Activated B cell treated with CpG ODN at 0.5 μM for 24 hours (primary cell): ENCODE measurements around the gene VPS37B. TPM values are rescaled to one million over a fixed set of nuclear protein-coding genes. Genes with fewer than 3 reads are reported as not detected.
A peak's percentile ranks its signal among the peaks of the same experiment; 100 is the strongest.
"Not testable (repeated sequence)": the region's sequence is repeated elsewhere in the genome, so short reads cannot be mapped to it uniquely, and the experiment has no call there.

ENCODE experiments used
- ATAC-seq: fragments of 200-7000 bp; cut with Tn5 transposase; one replicate; pipeline ENCODE4 v1.10.0; 2021; ENCODE audit warnings: low read depth, mild to moderate bottlenecking, moderate library complexity
- CTCF ChIA-PET: fragments of 350-600 bp; sonication (Branson Sonifier 250); formaldehyde crosslinking; loops from one replicate; lab custom pipeline; 2021; ENCODE audit warnings: antibody characterized with exemption; lab: Charles Lee
- POLR2A ChIA-PET: fragments of 350-600 bp; sonication (Branson Sonifier 250); formaldehyde crosslinking; loops from one replicate; lab custom pipeline; 2021; ENCODE audit warnings: antibody characterized with exemption; lab: Charles Lee
- DNase-seq: peaks from one replicate; pipeline ENCODE4 v3.0.0; 2022
- H3K27ac Mint-ChIP-seq: one replicate; pipeline ENCODE4 v1.8.0; 2020; ENCODE audit warnings: mixed read lengths
- H3K27me3 Mint-ChIP-seq: one replicate; pipeline ENCODE4 v1.8.0; 2021; ENCODE audit warnings: mixed read lengths
- H3K36me3 Mint-ChIP-seq: one replicate; pipeline ENCODE4 v1.8.0; 2021; ENCODE audit warnings: low read depth, mixed read lengths
- H3K4me1 Mint-ChIP-seq: one replicate; pipeline ENCODE4 v1.8.0; 2021; ENCODE audit warnings: mixed read lengths
- H3K4me3 Mint-ChIP-seq: one replicate; pipeline ENCODE4 v1.8.0; 2020; ENCODE audit warnings: mild to moderate bottlenecking, mixed read lengths
- H3K9me3 Mint-ChIP-seq: one replicate; pipeline ENCODE4 v1.8.0; 2020; ENCODE audit warnings: mixed read lengths
- intact Hi-C: fragments of 100-400 bp; cut with micrococcal nuclease; formaldehyde crosslinking; loops from one replicate; pipeline ENCODE4 v1.15.1; 2024
- total RNA-seq: library from RNA; stranded (reverse); gene quantifications from 2 replicates; pipeline ENCODE4 v1.2.3, GENCODE V29; 2022
- TF ChIP-seq, protein P1 (sequence below): fragments of 200-600 bp; IDR thresholded peaks from one replicate; pipeline ENCODE4 v1.8.0; 2022; ENCODE audit warnings: antibody characterized with exemption, mild to moderate bottlenecking

VPS37B gene, protein sequence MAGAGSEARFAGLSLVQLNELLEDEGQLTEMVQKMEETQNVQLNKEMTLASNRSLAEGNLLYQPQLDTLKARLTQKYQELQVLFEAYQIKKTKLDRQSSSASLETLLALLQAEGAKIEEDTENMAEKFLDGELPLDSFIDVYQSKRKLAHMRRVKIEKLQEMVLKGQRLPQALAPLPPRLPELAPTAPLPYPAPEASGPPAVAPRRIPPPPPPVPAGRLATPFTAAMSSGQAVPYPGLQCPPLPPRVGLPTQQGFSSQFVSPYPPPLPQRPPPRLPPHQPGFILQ
- total RNA-seq = 51.4 and 54.1 TPM in 2 replicates

- Mint-ChIP-seq H3K4me3 (peak within 1 kb of the TSS; percentile 97), H3K4me1 (peaks cover 96% of the 10 kb centered on the region), H3K9me3 (no peaks in the 10 kb centered on the region), H3K27ac (peak within 1 kb of the TSS; percentile 92), H3K36me3 (peaks cover 27% of the 10 kb centered on the region), H3K27me3 (no peaks in the 10 kb centered on the region)
- ATAC-seq (peak; percentile 40), DNase-seq (peak; percentile 87)
- ChIA-PET POLR2A (interaction anchor here (0.8 to 6.7 kb wide), 7 partner anchors 8 to 337 kb away, joined by 3 to 99 read pairs (median 7); partner anchors contain the start of genes MPHOSPH9 and MTRFR), CTCF (interaction anchor here (1.1 to 3.9 kb wide), 5 partner anchors 8 to 50 kb away, joined by 3 to 17 read pairs (median 5); no protein-coding TSS in a partner anchor)
- intact Hi-C loops = loop anchor here (1.0 to 10.0 kb wide), 5 partner anchors 9 to 491 kb away; no protein-coding TSS in a partner anchor
- TF ChIP-seq, protein P1, sequence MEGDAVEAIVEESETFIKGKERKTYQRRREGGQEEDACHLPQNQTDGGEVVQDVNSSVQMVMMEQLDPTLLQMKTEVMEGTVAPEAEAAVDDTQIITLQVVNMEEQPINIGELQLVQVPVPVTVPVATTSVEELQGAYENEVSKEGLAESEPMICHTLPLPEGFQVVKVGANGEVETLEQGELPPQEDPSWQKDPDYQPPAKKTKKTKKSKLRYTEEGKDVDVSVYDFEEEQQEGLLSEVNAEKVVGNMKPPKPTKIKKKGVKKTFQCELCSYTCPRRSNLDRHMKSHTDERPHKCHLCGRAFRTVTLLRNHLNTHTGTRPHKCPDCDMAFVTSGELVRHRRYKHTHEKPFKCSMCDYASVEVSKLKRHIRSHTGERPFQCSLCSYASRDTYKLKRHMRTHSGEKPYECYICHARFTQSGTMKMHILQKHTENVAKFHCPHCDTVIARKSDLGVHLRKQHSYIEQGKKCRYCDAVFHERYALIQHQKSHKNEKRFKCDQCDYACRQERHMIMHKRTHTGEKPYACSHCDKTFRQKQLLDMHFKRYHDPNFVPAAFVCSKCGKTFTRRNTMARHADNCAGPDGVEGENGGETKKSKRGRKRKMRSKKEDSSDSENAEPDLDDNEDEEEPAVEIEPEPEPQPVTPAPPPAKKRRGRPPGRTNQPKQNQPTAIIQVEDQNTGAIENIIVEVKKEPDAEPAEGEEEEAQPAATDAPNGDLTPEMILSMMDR = no peak
These were observed at the start of gene VPS37B for GRCh38 chr12:122895704-122896636. Gene VPS37B, minus strand, starts transcription at chr12:122896124. Its CDS starts 62 bp downstream, at chr12:122896062.

- H3K4me3 Mint-ChIP-seq = no peak overlapping the region
- CTCF ChIA-PET = interaction anchor here (1.4 to 2.0 kb wide), 2 partner anchors 18 to 84 kb away, joined by 4 to 6 read pairs; no protein-coding TSS in a partner anchor
- H3K27me3 Mint-ChIP-seq = no peaks in the 10 kb centered on the region
- H3K36me3 Mint-ChIP-seq = no peaks in the 10 kb centered on the region
- H3K27ac Mint-ChIP-seq = no peak overlapping the region
- peaks cover 44% of the 10 kb centered on the region for H3K4me1 Mint-ChIP-seq
- POLR2A ChIA-PET = interaction anchor here (6.7 kb wide), 1 partner anchor 48 kb away, joined by 47 read pairs; the partner anchor contains the start of gene VPS37B
- no peaks in the 10 kb centered on the region for H3K9me3 Mint-ChIP-seq
- intact Hi-C loops = no loop called here
- TF ChIP-seq, protein P1 = no peak
- ATAC-seq (no peak), DNase-seq (no peak)
These were observed 49.0 kb upstream of the VPS37B start for GRCh38 chr12:122944605-122945592.

DNA sequence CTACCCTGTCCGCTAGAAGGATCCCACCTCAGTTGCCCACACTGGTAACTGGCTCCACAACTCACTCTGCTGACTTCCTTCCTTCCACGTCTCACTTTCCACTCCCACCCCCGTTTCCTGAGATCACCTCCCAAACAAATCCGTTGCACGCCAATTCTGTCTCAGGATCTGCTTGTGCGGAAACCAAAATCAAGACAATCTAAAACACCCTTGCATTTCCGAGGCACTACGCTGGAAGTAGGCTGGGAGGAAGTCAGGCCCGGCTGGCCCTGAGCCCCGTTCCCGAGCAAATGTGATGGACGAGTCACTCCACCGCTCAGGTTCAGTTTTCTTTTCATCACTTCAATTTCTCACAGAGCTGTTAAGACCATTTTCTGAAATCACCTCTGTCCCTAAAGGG lies 47.3 kb upstream of the VPS37B start:
- ChIA-PET POLR2A (interaction anchor here (0.5 kb wide), 1 partner anchor 32 kb away, joined by 3 read pairs; no protein-coding TSS in a partner anchor), CTCF (no interaction called here)
- Mint-ChIP-seq H3K27ac (no peak overlapping the region), H3K4me3 (no peak overlapping the region), H3K9me3 (no peaks in the 10 kb centered on the region), H3K36me3 (no peaks in the 10 kb centered on the region), H3K27me3 (no peaks in the 10 kb centered on the region), H3K4me1 (peaks cover 41% of the 10 kb centered on the region)
- ATAC-seq = no peak
- no peak for DNase-seq
- TF ChIP-seq, protein P1 = no peak
- intact Hi-C loops = no loop called here

- TF ChIP-seq, protein P1 = no peak
- Mint-ChIP-seq H3K9me3 (no peaks in the 10 kb centered on the region), H3K27ac (no peak overlapping the region), H3K4me3 (no peak overlapping the region), H3K36me3 (no peaks in the 10 kb centered on the region), H3K4me1 (peaks cover 37% of the 10 kb centered on the region), H3K27me3 (no peaks in the 10 kb centered on the region)
- DNase-seq (no peak), ATAC-seq (no peak)
- ChIA-PET CTCF (no interaction called here), POLR2A (interaction anchor here (0.5 kb wide), 1 partner anchor 32 kb away, joined by 3 read pairs; no protein-coding TSS in a partner anchor)
- intact Hi-C loops = no loop called here
These were observed 46.7 kb upstream of the VPS37B start for GRCh38 chr12:122942637-122943036.

DNA sequence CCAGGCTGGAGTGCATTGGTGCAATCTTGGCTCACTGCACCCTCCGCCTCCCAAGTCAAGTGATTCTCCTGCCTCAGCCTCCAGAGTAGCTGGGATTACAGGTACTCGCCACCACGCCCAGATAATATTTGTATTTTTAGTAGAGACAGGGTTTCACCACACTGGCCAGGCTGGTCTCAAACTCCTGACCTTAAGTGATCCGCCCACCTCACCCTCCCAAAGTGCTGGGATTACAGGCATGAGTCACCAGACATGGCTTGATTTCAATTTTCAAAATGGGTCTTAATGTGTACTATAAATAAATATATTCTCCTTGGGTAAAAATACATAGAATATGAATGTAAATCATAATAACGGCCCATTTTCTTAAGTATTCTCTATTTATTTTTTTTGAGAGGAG lies 45.4 kb upstream of the VPS37B start:
- ATAC-seq = not testable (repeated sequence)

More for the DNA sequence above, 45.4 kb upstream of the VPS37B start:
- DNase-seq, H3K4me3 Mint-ChIP-seq, POLR2A ChIA-PET, CTCF ChIA-PET, H3K9me3 Mint-ChIP-seq, H3K27ac Mint-ChIP-seq, H3K36me3 Mint-ChIP-seq, intact Hi-C loops, H3K27me3 Mint-ChIP-seq: not testable (repeated sequence)
- peaks cover 24% of the 10 kb centered on the region for H3K4me1 Mint-ChIP-seq
